ENCODE results near the gene NHERF1.

The NHERF1 gene

DNA sequence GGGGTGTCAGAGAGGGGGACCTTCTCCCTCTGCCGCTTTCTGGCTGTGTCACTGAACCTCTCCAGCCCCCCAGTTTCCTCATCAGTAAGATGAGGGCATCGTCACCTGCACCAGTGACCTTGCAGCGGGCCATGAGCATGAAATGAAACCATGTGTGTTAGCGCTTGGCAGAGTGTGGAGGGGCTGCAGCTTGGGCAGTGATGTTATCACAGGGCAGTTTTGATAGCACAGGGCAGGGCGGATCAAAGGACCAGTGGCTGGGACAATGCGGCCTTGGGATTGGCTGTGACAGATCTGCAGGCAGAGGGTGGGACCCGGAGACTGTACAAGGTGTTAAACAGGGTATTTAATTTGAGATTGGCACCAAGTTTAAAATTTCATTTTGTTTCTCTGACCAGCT is 66.6 kb downstream of the NHERF1 start:
- no peak for DNase-seq

DNA sequence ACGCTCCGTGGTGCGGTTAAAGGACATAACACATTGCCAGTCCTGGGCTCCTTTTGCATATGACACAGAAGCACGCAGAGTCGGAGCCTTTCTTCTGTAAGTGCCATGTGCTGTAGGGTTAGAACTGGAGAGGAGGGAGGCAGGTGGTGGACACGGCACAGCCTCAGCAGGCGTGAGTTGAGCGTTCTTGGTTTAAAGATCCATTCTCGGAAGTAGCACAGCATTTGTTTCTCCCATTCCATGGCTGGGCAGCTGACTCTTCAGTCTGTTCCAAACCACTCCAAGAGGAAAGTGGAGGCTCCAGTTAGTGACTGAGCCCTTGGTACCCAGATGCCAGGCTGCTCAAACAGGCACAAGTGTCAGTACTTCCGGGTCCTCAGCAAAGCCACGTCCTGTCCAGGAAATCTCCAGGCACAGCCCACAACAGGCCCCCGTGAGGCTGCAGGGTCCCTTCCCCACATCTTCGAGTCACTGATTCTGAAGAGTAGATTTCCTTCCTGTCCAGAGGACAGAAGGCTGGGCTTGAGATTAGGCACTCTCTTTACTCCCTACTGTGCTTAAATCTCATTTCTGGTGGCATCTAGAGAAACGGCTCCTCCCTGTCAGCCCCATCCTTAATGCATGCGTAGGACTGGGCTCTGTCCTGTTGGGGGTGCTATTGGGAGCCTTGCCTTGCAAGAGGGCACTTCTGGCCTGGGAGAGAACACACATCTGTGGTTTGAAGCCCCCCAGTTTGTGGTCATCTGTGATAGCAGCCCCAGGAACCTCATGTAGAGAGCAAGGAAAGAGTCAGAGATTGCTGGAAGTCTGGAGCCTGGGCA is 67.3 kb downstream of the NHERF1 start:
- DNase-seq = no peak

DNA sequence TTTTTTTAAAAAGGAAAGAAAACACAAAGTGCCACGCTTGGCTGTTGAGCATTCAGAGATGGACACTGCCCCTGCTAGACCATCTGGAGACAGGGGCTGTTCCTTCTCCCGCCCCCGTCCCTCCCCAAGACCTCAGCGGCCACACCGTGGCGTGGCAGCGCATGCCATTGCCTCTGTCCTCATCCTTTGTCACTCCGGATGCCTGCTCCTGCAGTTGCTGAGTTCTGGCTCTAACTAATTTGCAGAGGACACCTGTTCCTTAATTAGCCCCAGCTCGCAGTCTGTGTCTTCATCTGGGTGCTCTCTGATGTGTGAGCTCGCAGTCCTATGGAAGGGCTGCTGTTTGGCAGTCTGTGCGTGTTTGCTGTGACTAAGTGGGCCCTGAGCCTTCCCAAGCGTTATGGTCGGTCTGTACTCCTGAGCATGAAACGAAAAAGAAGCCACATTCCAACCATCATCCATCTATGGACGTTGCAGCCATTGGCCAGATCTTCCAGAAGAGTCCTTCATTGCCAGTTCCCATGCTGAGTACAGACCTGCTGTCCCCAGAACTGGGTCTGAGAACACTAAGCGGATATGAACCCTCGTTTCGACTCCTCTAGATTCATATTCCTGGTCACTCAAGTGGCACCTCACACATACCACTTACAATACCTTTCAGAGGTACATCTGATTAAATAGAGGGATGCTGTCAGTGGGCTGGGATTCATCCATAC is 68.6 kb downstream of the NHERF1 start:
- no peak for DNase-seq

DNA sequence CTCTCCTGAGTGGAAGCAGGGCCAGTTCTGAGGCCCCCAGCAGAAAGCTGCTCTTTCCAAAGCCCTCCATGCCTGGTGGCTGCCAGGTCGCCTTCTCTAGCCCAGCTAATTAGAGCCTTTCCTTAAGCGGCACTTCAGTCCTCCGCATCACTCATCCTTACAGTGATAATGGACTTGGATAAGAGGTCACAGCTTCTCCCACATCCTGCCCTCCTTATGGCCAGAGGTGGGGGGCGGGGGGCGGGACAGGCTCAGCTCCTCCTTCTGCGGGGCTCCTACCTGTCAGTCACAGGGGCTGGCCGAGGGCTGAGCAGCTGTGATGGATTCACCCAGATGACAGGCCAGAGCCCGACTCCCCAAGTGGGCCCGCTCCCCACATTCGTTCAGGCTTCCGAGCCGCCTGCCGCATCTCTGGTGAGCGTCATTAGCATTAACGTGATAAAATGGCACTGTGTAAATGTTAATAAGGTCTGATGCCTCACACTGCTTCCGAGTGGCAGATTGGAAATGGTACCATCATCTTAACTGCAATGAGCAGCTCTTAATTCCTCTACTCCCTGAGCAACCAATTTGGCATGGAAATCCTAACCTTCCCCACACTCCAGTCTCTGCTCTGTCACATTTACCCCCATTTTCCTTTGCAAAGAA is 70.0 kb downstream of the NHERF1 start:
- DNase-seq = no peak
